Measurements from ENCODE around the gene OR52N4. TPM values are rescaled to one million over a fixed set of nuclear protein-coding genes. Genes with fewer than 3 reads are reported as not detected.
"Not testable (repeated sequence)": the region's sequence is repeated elsewhere in the genome, so short reads cannot be mapped to it uniquely, and the experiment has no call there.

Gene OR52N4
- total and polyA plus RNA-seq, 9 of the 15 experiments (the other 6 are each of a cell fraction or from before 2014, with no cell fraction given), result not detected

- H3K4me1 ChIP-seq (replicated peaks in 1 of 2; ENCODE audit: control insufficient read depth in 2 of 2, insufficient read depth in 2 of 2, low read length in 2 of 2); POLR2A ChIA-PET; H3K27ac ChIP-seq (ENCODE audit: extremely low read depth, low read depth, low read length); H4K20me1 ChIP-seq (replicated peaks; ENCODE audit: control insufficient read depth, insufficient read depth, low read length); H3K36me3 ChIP-seq (ENCODE audit: control insufficient read depth, insufficient read depth, low read length); DNase-seq (ENCODE audit: extremely low read depth in 1 of 4, low spot score in 3 of 4); in situ Hi-C loops (cut with MboI); H3K79me2 ChIP-seq (ENCODE audit: control insufficient read depth, insufficient read depth, low read length); H3K27me3 ChIP-seq (ENCODE audit: control insufficient read depth in 2 of 2, insufficient read depth in 2 of 2, low read length in 2 of 2); H3K9me3 ChIP-seq (replicated peaks; ENCODE audit: control insufficient read depth, insufficient read depth, low read depth, low read length); H3K4me3 ChIP-seq; intact Hi-C loops (cut with micrococcal nuclease); H2AFZ ChIP-seq (ENCODE audit: low read depth, low read length); CTCF ChIA-PET (ENCODE audit: low intra/inter-chr PET ratio); ATAC-seq; FAIRE-seq; H3K4me2 ChIP-seq (ENCODE audit: insufficient read depth, low read length); H3K9me1 ChIP-seq (ENCODE audit: control insufficient read depth, insufficient read depth, low read length); H3K9ac ChIP-seq (ENCODE audit: insufficient read depth in 1 of 2, low read depth in 2 of 2, low read length in 2 of 2); BruUV-seq (replicated peaks): not testable (repeated sequence)
- WGBS (ENCODE audit: insufficient coverage, low coverage, missing lambda C conversion rate), result no CpG with 5 or more reads among the region's 1 CpG
- TF ChIP-seq AFF1 (IDR thresholded peaks at IDR 0.05; ENCODE audit: low read depth in 1 of 2, partially characterized antibody in 2 of 2) (peak in 1 of 2 experiments; percentile 98), ZNF184 (CRISPR knock-in tag; IDR thresholded peaks at IDR 0.05) (peak; percentile 29; the same call in 1 of the 2 replicates)
These were observed 37.5 kb upstream of the OR52N4 start for GRCh38 chr11:5716518-5716917.
